ENCODE data around the gene ART3.

Gene ART3

GRCh38 chr4:76127754-76128153 lies 53.2 kb downstream of the ART3 start:
- no peak overlapping the region for H3K4me3 ChIP-seq (ENCODE audit: low read depth in 1 of 2, low read length in 2 of 2)
- H3K36me3 ChIP-seq (ENCODE audit: control insufficient read depth in 1 of 2, insufficient read depth in 2 of 2, low read length in 2 of 2): peaks cover 9 to 47% of the 10 kb centered on the region in 2 donors
- H3K4me1 ChIP-seq (ENCODE audit: control insufficient read depth in 1 of 2, insufficient read depth in 2 of 2, low read length in 2 of 2): no peaks in the 10 kb centered on the region
- H3K9me3 ChIP-seq (ENCODE audit: control insufficient read depth in 1 of 2, low read length in 2 of 2): no peaks in the 10 kb centered on the region
- H3K27me3 ChIP-seq (ENCODE audit: control insufficient read depth in 1 of 2, insufficient read depth in 2 of 2, low read length in 2 of 2): no peaks in the 10 kb centered on the region
- H3K9ac ChIP-seq (ENCODE audit: low read depth in 1 of 2, low read length in 2 of 2): no peak overlapping the region
- no peak overlapping the region for H3K27ac ChIP-seq (ENCODE audit: low read depth, low read length)

- Histone ChIP-seq H3K4me1 (ENCODE audit: control insufficient read depth in 1 of 2, insufficient read depth in 2 of 2, low read length in 2 of 2) (peaks cover 3 to 6% of the 10 kb centered on the region in 2 donors), H3K27ac (ENCODE audit: low read depth, low read length) (no peak overlapping the region), H3K27me3 (ENCODE audit: control insufficient read depth in 1 of 2, insufficient read depth in 2 of 2, low read length in 2 of 2) (no peaks in the 10 kb centered on the region), H3K4me3 (ENCODE audit: low read depth in 1 of 2, low read length in 2 of 2) (no peak overlapping the region), H3K9ac (ENCODE audit: low read depth in 1 of 2, low read length in 2 of 2) (no peak overlapping the region), H3K36me3 (ENCODE audit: control insufficient read depth in 1 of 2, insufficient read depth in 2 of 2, low read length in 2 of 2) (peaks cover 16 to 34% of the 10 kb centered on the region in 2 donors), H3K9me3 (ENCODE audit: control insufficient read depth in 1 of 2, low read length in 2 of 2) (no peaks in the 10 kb centered on the region)
Measured at GRCh38 chr4:76141241-76141640, 66.7 kb downstream of the ART3 start.

GRCh38 chr4:76144546-76144945 lies 70.0 kb downstream of the ART3 start:
- Histone ChIP-seq H3K4me3 (ENCODE audit: low read depth in 1 of 2, low read length in 2 of 2) (no peak overlapping the region), H3K36me3 (ENCODE audit: control insufficient read depth in 1 of 2, insufficient read depth in 2 of 2, low read length in 2 of 2) (peaks cover 16 to 22% of the 10 kb centered on the region in 2 donors), H3K27me3 (ENCODE audit: control insufficient read depth in 1 of 2, insufficient read depth in 2 of 2, low read length in 2 of 2) (no peaks in the 10 kb centered on the region), H3K9ac (ENCODE audit: low read depth in 1 of 2, low read length in 2 of 2) (no peak overlapping the region), H3K9me3 (ENCODE audit: control insufficient read depth in 1 of 2, low read length in 2 of 2) (no peaks in the 10 kb centered on the region), H3K4me1 (ENCODE audit: control insufficient read depth in 1 of 2, insufficient read depth in 2 of 2, low read length in 2 of 2) (peaks cover 10 to 18% of the 10 kb centered on the region in 2 donors), H3K27ac (ENCODE audit: low read depth, low read length) (no peak overlapping the region)

GRCh38 chr4:76147454-76148141 lies 73.1 kb downstream of the ART3 start:
- H3K4me3 ChIP-seq (ENCODE audit: low read depth in 1 of 2, low read length in 2 of 2): peak overlapping the region; percentile 81 to 99
- peak overlapping the region; percentile 63 for H3K27ac ChIP-seq (ENCODE audit: low read depth, low read length)
- H3K4me1 ChIP-seq (ENCODE audit: control insufficient read depth in 1 of 2, insufficient read depth in 2 of 2, low read length in 2 of 2): peaks cover 10 to 18% of the 10 kb centered on the region in 2 donors
- peaks cover 0 to 6% of the 10 kb centered on the region in 2 donors for H3K36me3 ChIP-seq (ENCODE audit: control insufficient read depth in 1 of 2, insufficient read depth in 2 of 2, low read length in 2 of 2)
- H3K9ac ChIP-seq (ENCODE audit: low read depth in 1 of 2, low read length in 2 of 2): peak overlapping the region; percentile 80 to 87
- no peaks in the 10 kb centered on the region for H3K9me3 ChIP-seq (ENCODE audit: control insufficient read depth in 1 of 2, low read length in 2 of 2)
- no peaks in the 10 kb centered on the region for H3K27me3 ChIP-seq (ENCODE audit: control insufficient read depth in 1 of 2, insufficient read depth in 2 of 2, low read length in 2 of 2)

GRCh38 chr4:76148142-76148865 lies 73.8 kb downstream of the ART3 start, which contains the start of gene NUP54:
Gene NUP54, minus strand, starts transcription at chr4:76148397. Its CDS starts 23 bp downstream, at chr4:76148374.
- Histone ChIP-seq H3K36me3 (ENCODE audit: control insufficient read depth in 1 of 2, insufficient read depth in 2 of 2, low read length in 2 of 2) (peaks cover 0 to 6% of the 10 kb centered on the region in 2 donors), H3K4me3 (ENCODE audit: low read depth in 1 of 2, low read length in 2 of 2) (peak within 1 kb of the TSS; percentile 81 to 99), H3K9me3 (ENCODE audit: control insufficient read depth in 1 of 2, low read length in 2 of 2) (no peaks in the 10 kb centered on the region), H3K9ac (ENCODE audit: low read depth in 1 of 2, low read length in 2 of 2) (peak within 1 kb of the TSS; percentile 80 to 87), H3K4me1 (ENCODE audit: control insufficient read depth in 1 of 2, insufficient read depth in 2 of 2, low read length in 2 of 2) (peaks cover 10 to 18% of the 10 kb centered on the region in 2 donors), H3K27ac (ENCODE audit: low read depth, low read length) (peak within 1 kb of the TSS; percentile 63), H3K27me3 (ENCODE audit: control insufficient read depth in 1 of 2, insufficient read depth in 2 of 2, low read length in 2 of 2) (no peaks in the 10 kb centered on the region)

- H3K4me1 ChIP-seq (ENCODE audit: control insufficient read depth in 1 of 2, insufficient read depth in 2 of 2, low read length in 2 of 2): no peaks in the 10 kb centered on the region
- H3K9me3 ChIP-seq (ENCODE audit: control insufficient read depth in 1 of 2, low read length in 2 of 2): no peaks in the 10 kb centered on the region
- no peaks in the 10 kb centered on the region for H3K27me3 ChIP-seq (ENCODE audit: control insufficient read depth in 1 of 2, insufficient read depth in 2 of 2, low read length in 2 of 2)
- no peak overlapping the region for H3K9ac ChIP-seq (ENCODE audit: low read depth in 1 of 2, low read length in 2 of 2)
- H3K4me3 ChIP-seq (ENCODE audit: low read depth in 1 of 2, low read length in 2 of 2): no peak overlapping the region
- H3K27ac ChIP-seq (ENCODE audit: low read depth, low read length): no peak overlapping the region
- H3K36me3 ChIP-seq (ENCODE audit: control insufficient read depth in 1 of 2, insufficient read depth in 2 of 2, low read length in 2 of 2): peaks cover 0 to 2% of the 10 kb centered on the region in 2 donors
Measured at GRCh38 chr4:76153356-76153755, 78.8 kb downstream of the ART3 start.

GRCh38 chr4:76155979-76156378 lies 81.5 kb downstream of the ART3 start:
- H3K9ac ChIP-seq (ENCODE audit: low read depth in 1 of 2, low read length in 2 of 2): no peak overlapping the region
- no peaks in the 10 kb centered on the region for H3K27me3 ChIP-seq (ENCODE audit: control insufficient read depth in 1 of 2, insufficient read depth in 2 of 2, low read length in 2 of 2)
- no peaks in the 10 kb centered on the region for H3K9me3 ChIP-seq (ENCODE audit: control insufficient read depth in 1 of 2, low read length in 2 of 2)
- H3K27ac ChIP-seq (ENCODE audit: low read depth, low read length): no peak overlapping the region
- H3K4me1 ChIP-seq (ENCODE audit: control insufficient read depth in 1 of 2, insufficient read depth in 2 of 2, low read length in 2 of 2): no peaks in the 10 kb centered on the region
- H3K36me3 ChIP-seq (ENCODE audit: control insufficient read depth in 1 of 2, insufficient read depth in 2 of 2, low read length in 2 of 2): peaks cover 2 to 19% of the 10 kb centered on the region in 2 donors
- no peak overlapping the region for H3K4me3 ChIP-seq (ENCODE audit: low read depth in 1 of 2, low read length in 2 of 2)

GRCh38 chr4:76156635-76157034 lies 82.1 kb downstream of the ART3 start:
- no peak overlapping the region for H3K9ac ChIP-seq (ENCODE audit: low read depth in 1 of 2, low read length in 2 of 2)
- H3K27ac ChIP-seq (ENCODE audit: low read depth, low read length): no peak overlapping the region
- no peak overlapping the region for H3K4me3 ChIP-seq (ENCODE audit: low read depth in 1 of 2, low read length in 2 of 2)
- H3K9me3 ChIP-seq (ENCODE audit: control insufficient read depth in 1 of 2, low read length in 2 of 2): no peaks in the 10 kb centered on the region
- peaks cover 8 to 25% of the 10 kb centered on the region in 2 donors for H3K36me3 ChIP-seq (ENCODE audit: control insufficient read depth in 1 of 2, insufficient read depth in 2 of 2, low read length in 2 of 2)
- H3K27me3 ChIP-seq (ENCODE audit: control insufficient read depth in 1 of 2, insufficient read depth in 2 of 2, low read length in 2 of 2): no peaks in the 10 kb centered on the region
- no peaks in the 10 kb centered on the region for H3K4me1 ChIP-seq (ENCODE audit: control insufficient read depth in 1 of 2, insufficient read depth in 2 of 2, low read length in 2 of 2)

- Histone ChIP-seq H3K27ac (ENCODE audit: low read depth, low read length) (no peak overlapping the region), H3K4me1 (ENCODE audit: control insufficient read depth in 1 of 2, insufficient read depth in 2 of 2, low read length in 2 of 2) (no peaks in the 10 kb centered on the region), H3K27me3 (ENCODE audit: control insufficient read depth in 1 of 2, insufficient read depth in 2 of 2, low read length in 2 of 2) (no peaks in the 10 kb centered on the region), H3K9me3 (ENCODE audit: control insufficient read depth in 1 of 2, low read length in 2 of 2) (no peaks in the 10 kb centered on the region), H3K36me3 (ENCODE audit: control insufficient read depth in 1 of 2, insufficient read depth in 2 of 2, low read length in 2 of 2) (peaks cover 17 to 50% of the 10 kb centered on the region in 2 donors), H3K9ac (ENCODE audit: low read depth in 1 of 2, low read length in 2 of 2) (no peak overlapping the region), H3K4me3 (ENCODE audit: low read depth in 1 of 2, low read length in 2 of 2) (no peak overlapping the region)
Measured at GRCh38 chr4:76160355-76160754, 85.8 kb downstream of the ART3 start.

Measured in duodenal mucosa (tissue), 2 donors.